ENCODE results near the gene ZG16. TPM values are rescaled to one million over a fixed set of nuclear protein-coding genes. Genes with fewer than 3 reads are reported as not detected.

The ZG16 gene
- total RNA-seq, 1 experiment from 2014 or later, result not detected

- TF ChIP-seq TP53 (CRISPR knock-in tag; IDR thresholded peaks at IDR 0.05) (no peak), SP1 (CRISPR knock-in tag; conservative IDR thresholded peaks at IDR 0.05) (peak; percentile 84; the same call in 1 of the 2 replicates), ELF4 (CRISPR knock-in tag; IDR thresholded peaks at IDR 0.05; ENCODE audit: low read depth) (0 out of 2 replicates have a peak, but pooled peaks have one; percentile 67), ZSCAN18 (CRISPR knock-in tag; IDR thresholded peaks at IDR 0.05) (no peak), HMGXB4 (CRISPR knock-in tag; IDR thresholded peaks at IDR 0.05) (peak; percentile 68), FOXK1 (CRISPR knock-in tag; IDR thresholded peaks at IDR 0.05) (peak; percentile 78), ZNF532 (CRISPR knock-in tag; IDR thresholded peaks at IDR 0.05; ENCODE audit: borderline replicate concordance) (no peak), ZNF425 (CRISPR knock-in tag; conservative IDR thresholded peaks at IDR 0.05) (no peak), USF1 (CRISPR knock-in tag; IDR thresholded peaks at IDR 0.05) (no peak; the same call in 1 of the 2 replicates), ATF6 (CRISPR knock-in tag; IDR thresholded peaks at IDR 0.05) (no peak; the same call in 1 of the 2 replicates)
These were observed 38.0 kb downstream of the ZG16 start, which contains the start of gene PAGR1 (continued) for GRCh38 chr16:29815793-29816693.

Measured in WTC11 (cell line).